Measurements from ENCODE around the gene RPS14. TPM values are rescaled to one million over a fixed set of nuclear protein-coding genes. Genes with fewer than 3 reads are reported as not detected.

Gene RPS14
- total and polyA plus RNA-seq, 9 donors, result 2,422 to 5,452 (median 2,882) TPM

DNA sequence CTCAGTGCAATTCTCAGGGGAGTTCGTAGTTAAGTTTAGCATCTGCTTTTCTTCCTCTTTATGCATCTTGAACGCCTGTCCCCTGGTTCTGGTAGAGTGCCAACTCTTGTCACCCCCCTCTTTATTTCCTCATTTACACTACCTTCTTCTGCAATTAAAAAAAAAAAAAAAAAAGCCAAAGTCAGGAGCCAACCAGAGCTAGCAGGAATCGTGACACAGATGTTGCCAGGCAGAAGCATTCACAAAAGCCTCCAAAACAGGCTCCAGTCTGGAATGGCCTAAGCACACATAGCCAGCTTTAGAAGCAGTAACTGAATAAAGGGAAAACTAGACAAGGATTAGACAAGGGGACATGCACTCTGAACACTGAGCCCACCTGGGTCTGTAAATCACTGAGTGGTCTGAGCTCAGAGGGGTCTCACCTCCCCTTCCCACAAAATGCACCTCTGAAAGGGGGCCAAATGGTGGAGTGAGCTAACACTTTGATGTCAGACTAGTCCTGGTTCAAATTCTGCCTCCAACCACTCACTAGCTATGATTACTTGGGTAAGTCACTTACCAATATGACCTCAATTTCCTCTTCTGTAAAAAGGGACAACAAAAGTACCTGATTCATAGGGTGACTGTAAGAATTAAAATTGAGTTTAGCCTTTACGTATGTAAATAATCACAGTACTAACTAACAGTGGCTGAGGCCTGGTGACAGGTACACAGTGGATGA lies 38.9 kb downstream of the RPS14 start:
- H3K4me3 ChIP-seq (ENCODE audit: low read length), result peak overlapping the region; percentile 46
- no peaks in the 10 kb centered on the region for H3K36me3 ChIP-seq (ENCODE audit: control insufficient read depth, insufficient read depth, low read length)
- DNase-seq, result peak; percentile 93
- H3K9me3 ChIP-seq (replicated peaks; ENCODE audit: control insufficient read depth, low read depth, low read length), result no peaks in the 10 kb centered on the region
- peak overlapping the region; percentile 92 for H3K27ac ChIP-seq (ENCODE audit: low read length)
- no CpG with 5 or more reads among the region's 4 CpGs for WGBS (ENCODE audit: insufficient coverage)
- H3K27me3 ChIP-seq (ENCODE audit: control insufficient read depth, insufficient read depth, low read length), result peaks cover 3% of the 10 kb centered on the region
- peaks cover 19% of the 10 kb centered on the region for H3K4me1 ChIP-seq (ENCODE audit: control insufficient read depth, insufficient read depth, low read length)

DNA sequence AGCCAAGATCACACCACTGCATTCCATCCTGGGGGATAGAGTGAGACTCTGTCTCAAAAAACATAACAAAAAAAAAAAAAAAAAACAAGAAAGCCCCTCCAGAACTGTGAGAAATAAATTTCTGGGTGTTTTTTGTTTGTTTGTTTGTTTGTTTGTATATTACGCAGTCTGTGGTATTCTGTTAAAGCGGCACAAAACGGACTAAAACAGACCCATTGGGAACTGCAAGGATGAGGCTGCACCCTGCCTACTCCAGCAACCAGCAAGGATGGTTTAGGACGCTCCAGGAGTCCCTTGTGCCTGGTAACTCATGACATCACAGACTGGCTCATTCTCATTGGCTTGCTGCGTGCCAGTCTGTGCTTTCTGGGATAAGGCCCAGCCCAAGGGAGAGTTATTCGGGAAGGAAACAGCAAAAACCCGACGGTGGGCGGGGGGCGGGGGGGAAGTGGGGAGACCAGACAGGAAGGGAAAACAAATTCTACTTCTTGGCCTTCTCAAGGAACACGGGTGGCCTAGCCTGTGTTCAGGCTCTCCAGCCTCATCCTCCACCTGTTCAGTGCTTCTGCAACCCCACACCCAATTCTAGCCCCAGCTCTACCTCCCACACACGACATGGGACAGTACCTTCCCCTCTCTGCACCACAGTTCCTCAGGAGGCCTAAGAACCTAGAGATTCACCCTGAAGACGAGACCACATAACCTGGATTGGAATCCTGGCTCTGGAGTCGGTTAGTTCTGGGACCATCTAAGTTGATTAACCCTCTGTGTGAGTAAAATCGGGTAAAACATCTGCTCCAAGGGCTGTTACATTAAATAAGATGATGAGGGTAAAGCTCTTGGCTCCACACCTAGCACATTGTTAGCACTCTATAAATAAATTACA lies 39.7 kb downstream of the RPS14 start:
- Histone ChIP-seq H3K36me3 (ENCODE audit: control insufficient read depth, insufficient read depth, low read length) (peaks cover 6% of the 10 kb centered on the region), H3K4me3 (ENCODE audit: low read length) (peak overlapping the region; percentile 33), H3K4me1 (ENCODE audit: control insufficient read depth, insufficient read depth, low read length) (peaks cover 19% of the 10 kb centered on the region), H3K27me3 (ENCODE audit: control insufficient read depth, insufficient read depth, low read length) (peaks cover 3% of the 10 kb centered on the region), H3K27ac (ENCODE audit: low read length) (peak overlapping the region; percentile 92), H3K9me3 (replicated peaks; ENCODE audit: control insufficient read depth, low read depth, low read length) (no peaks in the 10 kb centered on the region)
- DNase-seq, result peak; percentile 93
- 15% methylated on average over 8 of the region's 15 CpGs for WGBS (ENCODE audit: insufficient coverage)

DNA sequence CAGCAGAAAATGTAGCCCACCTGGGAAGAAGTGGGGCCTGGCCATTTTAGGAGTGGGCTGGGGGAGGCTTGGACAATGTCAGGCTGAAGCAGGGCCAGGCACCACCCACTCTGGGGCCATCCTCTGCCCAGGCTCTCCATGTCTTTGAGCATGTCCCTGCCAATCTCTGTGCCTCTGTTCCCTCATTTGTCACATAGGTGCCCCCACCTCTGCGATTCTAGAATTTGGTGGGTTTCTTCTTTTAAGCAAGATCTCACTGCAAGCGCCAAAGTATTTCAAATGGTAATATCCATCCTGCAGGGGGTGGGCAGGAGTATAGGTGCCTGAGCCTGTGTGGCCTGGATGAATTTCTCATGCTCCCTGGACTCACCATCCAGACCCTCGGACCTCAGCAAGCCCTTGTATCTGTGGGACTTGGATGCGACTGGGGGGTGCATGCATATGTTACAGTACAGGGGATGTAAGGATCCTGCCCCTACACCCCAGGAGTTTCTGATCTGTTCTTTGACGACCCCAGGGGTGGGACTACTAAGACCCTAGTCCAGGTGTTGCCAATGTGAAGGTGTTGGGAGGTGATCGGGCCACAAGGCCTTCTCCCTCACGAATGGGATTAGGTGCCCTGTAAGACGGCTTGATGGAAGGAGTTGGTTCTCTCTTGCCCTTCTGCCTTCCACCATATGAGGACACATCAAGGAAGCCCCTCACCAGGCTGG lies 41.2 kb downstream of the RPS14 start:
- Histone ChIP-seq H3K27me3 (ENCODE audit: control insufficient read depth, insufficient read depth, low read length) (no peaks in the 10 kb centered on the region), H3K4me3 (ENCODE audit: low read length) (no peak overlapping the region), H3K9me3 (replicated peaks; ENCODE audit: control insufficient read depth, low read depth, low read length) (no peaks in the 10 kb centered on the region), H3K27ac (ENCODE audit: low read length) (no peak overlapping the region), H3K4me1 (ENCODE audit: control insufficient read depth, insufficient read depth, low read length) (peaks cover 19% of the 10 kb centered on the region), H3K36me3 (ENCODE audit: control insufficient read depth, insufficient read depth, low read length) (peaks cover 17% of the 10 kb centered on the region)
- no CpG with 5 or more reads among the region's 8 CpGs for WGBS (ENCODE audit: insufficient coverage)
- DNase-seq, result no peak

DNA sequence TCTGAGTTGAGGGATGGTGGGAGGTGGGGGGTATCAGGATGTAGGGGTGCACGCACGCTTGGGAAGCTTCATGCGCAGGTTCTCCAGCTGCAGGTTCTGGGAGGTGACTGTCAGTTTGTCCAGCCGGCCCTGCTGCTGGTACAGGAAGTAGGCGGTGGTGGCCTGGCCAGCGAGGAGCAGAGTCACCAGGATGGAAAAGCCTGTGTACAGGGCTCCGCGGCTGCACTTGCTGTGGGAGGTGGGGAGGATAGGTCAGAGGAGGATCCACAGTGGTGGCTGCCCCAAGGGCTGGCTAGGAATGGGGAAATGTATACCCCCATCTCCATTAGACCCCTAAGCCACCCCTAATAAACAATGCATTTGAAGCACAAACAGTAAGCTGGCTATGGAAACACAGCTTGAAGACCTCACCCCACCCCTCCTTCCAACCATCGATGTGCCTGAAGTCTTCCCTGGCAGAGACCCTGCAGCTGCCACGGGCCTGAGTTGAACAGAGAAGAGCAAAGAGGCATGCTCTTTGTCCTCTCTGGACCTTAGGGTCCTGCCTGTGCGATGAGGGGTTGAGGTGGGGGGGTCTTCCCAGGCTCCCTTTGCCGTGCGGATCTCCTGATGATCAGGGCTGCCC lies 42.3 kb downstream of the RPS14 start:
- H3K4me1 ChIP-seq (ENCODE audit: control insufficient read depth, insufficient read depth, low read length), result peaks cover 13% of the 10 kb centered on the region
- 77% methylated on average over 8 of the region's 13 CpGs for WGBS (ENCODE audit: insufficient coverage)
- DNase-seq, result no peak
- no peaks in the 10 kb centered on the region for H3K9me3 ChIP-seq (replicated peaks; ENCODE audit: control insufficient read depth, low read depth, low read length)
- H3K4me3 ChIP-seq (ENCODE audit: low read length), result no peak overlapping the region
- H3K27ac ChIP-seq (ENCODE audit: low read length), result no peak overlapping the region
- H3K27me3 ChIP-seq (ENCODE audit: control insufficient read depth, insufficient read depth, low read length), result no peaks in the 10 kb centered on the region
- peaks cover 28% of the 10 kb centered on the region for H3K36me3 ChIP-seq (ENCODE audit: control insufficient read depth, insufficient read depth, low read length)

DNA sequence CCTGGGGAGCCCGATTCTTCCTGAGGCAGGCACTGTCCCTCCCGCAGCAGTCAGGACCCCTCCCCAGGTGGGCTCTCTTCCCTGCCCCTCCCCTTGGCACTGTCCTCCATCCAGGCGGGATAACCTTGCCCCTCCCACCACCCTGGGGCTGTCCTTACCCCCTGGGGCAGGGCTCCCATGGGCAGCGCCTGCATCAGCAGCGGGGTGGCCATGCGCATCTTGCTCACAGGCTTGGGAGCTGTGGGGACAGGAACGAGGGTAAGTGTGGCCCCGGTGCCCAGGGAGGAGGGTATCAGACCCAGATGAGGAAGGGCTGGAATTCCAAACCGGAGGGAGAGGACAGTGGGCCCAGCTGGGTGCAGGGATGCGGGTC lies 42.8 kb downstream of the RPS14 start:
- 64% methylated on average over 6 of the region's 10 CpGs for WGBS (ENCODE audit: insufficient coverage)
- Histone ChIP-seq H3K27me3 (ENCODE audit: control insufficient read depth, insufficient read depth, low read length) (no peaks in the 10 kb centered on the region), H3K9me3 (replicated peaks; ENCODE audit: control insufficient read depth, low read depth, low read length) (no peaks in the 10 kb centered on the region), H3K4me3 (ENCODE audit: low read length) (no peak overlapping the region), H3K4me1 (ENCODE audit: control insufficient read depth, insufficient read depth, low read length) (peaks cover 13% of the 10 kb centered on the region), H3K27ac (ENCODE audit: low read length) (no peak overlapping the region), H3K36me3 (ENCODE audit: control insufficient read depth, insufficient read depth, low read length) (peaks cover 30% of the 10 kb centered on the region)
- no peak for DNase-seq

DNA sequence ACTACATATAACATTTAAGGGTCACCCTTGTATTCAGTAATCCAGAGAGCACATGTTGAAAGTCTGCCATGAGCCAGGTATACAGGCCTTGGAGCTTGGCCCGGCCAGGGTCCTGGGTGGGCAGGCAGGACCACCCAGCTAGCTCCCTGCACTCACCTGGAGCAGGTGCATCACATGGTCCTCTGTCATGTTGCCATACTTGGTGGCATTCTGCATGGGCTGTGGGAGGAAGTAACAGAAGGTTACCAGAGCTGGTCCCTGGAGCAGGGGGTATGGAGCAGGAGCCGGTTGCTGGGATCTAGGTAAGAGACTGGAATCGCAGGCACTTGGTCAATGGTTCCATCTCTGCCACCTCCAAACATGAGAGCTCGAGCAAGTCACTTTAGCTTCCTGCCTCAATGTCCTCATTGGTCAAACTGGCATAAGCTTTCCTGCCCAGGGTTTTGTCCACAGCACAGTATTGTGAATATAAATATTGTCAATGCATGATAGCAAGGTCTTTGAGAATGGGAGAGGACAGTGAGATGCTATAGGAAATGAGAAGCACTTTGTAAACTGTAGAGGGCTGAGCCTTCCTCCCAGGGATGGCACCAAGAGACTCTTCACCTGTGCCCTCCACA lies 43.3 kb downstream of the RPS14 start:
- no CpG with 5 or more reads among the region's 4 CpGs for WGBS (ENCODE audit: insufficient coverage)
- Histone ChIP-seq H3K4me3 (ENCODE audit: low read length) (no peak overlapping the region), H3K36me3 (ENCODE audit: control insufficient read depth, insufficient read depth, low read length) (peaks cover 35% of the 10 kb centered on the region), H3K27me3 (ENCODE audit: control insufficient read depth, insufficient read depth, low read length) (no peaks in the 10 kb centered on the region), H3K27ac (ENCODE audit: low read length) (no peak overlapping the region), H3K9me3 (replicated peaks; ENCODE audit: control insufficient read depth, low read depth, low read length) (no peaks in the 10 kb centered on the region), H3K4me1 (ENCODE audit: control insufficient read depth, insufficient read depth, low read length) (peaks cover 13% of the 10 kb centered on the region)
- no peak for DNase-seq

DNA sequence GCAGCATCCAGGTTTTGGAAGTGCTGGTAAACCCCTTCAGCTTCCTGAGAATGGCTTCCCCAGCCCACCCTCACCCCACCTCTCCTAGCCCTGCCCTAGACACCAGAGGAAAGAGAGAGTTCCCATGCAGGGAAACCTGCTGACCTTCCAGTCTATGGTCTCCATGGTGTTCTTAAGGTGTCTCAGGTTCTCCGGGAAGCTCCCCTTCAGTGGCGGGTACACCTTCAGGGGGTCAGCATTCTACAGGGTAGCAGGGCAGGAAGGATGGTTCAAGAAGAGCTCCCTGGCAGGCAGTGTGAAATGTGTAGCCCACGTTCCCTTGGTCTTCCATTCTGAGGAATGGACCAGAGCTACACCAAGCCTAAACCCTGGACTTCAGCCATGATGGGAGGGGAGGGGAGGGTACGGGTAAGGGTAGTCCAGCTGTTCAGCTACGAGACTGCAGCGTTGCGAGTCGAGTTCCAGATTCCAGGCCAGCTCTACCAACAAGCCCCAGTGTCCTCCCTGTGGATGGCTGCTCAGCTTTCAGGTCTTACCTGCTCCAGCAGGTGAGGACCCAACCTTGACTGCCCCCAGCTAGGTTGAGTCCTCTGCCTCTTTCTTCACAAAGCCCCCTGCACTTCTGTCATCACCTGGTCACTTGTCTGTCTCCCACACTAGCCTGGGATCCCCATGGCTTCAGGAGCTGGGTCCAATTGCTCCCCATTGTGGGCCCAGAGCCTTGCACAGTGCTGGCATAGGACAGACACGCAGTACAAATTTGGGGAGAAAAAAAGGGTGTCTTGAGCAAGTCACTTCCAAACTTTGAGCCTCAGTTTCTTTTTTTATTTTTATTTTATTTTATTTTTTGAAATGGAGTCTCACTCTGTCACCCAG lies 44.4 kb downstream of the RPS14 start:
- 75% methylated on average over 5 of the region's 9 CpGs for WGBS (ENCODE audit: insufficient coverage)

DNA sequence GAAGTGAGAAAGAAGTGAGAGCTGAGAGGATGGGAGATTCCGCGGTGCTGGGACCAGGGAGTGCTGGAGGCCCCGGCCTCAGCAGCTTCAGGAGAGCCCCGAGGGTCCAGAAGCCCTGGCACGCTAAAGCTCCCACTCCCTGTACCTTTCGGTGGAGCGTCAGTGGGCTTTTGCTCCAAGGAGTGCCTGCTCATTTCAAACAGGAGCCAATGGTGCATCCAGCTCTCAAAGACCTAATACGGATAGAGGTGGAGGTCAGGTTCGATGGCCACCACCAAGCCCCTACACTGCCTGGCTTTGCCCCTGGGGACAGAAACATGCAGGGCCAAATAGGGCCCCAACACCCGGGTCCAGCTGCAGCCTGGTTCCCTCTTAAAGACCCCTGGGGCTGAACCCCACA lies 45.0 kb downstream of the RPS14 start:
- no peak for DNase-seq
- 87% methylated on average over 9 of the region's 10 CpGs for WGBS (ENCODE audit: insufficient coverage)
- no peaks in the 10 kb centered on the region for H3K9me3 ChIP-seq (replicated peaks; ENCODE audit: control insufficient read depth, low read depth, low read length)
- H3K4me1 ChIP-seq (ENCODE audit: control insufficient read depth, insufficient read depth, low read length), result peaks cover 2% of the 10 kb centered on the region
- H3K27me3 ChIP-seq (ENCODE audit: control insufficient read depth, insufficient read depth, low read length), result no peaks in the 10 kb centered on the region
- H3K27ac ChIP-seq (ENCODE audit: low read length), result no peak overlapping the region
- peaks cover 51% of the 10 kb centered on the region for H3K36me3 ChIP-seq (ENCODE audit: control insufficient read depth, insufficient read depth, low read length)
- no peak overlapping the region for H3K4me3 ChIP-seq (ENCODE audit: low read length)

More for the DNA sequence above, 44.4 kb downstream of the RPS14 start:
- H3K36me3 ChIP-seq (ENCODE audit: control insufficient read depth, insufficient read depth, low read length), result peaks cover 44% of the 10 kb centered on the region
- H3K9me3 ChIP-seq (replicated peaks; ENCODE audit: control insufficient read depth, low read depth, low read length), result no peaks in the 10 kb centered on the region
- no peak for DNase-seq
- H3K4me1 ChIP-seq (ENCODE audit: control insufficient read depth, insufficient read depth, low read length), result peaks cover 7% of the 10 kb centered on the region
- no peak overlapping the region for H3K27ac ChIP-seq (ENCODE audit: low read length)
- H3K27me3 ChIP-seq (ENCODE audit: control insufficient read depth, insufficient read depth, low read length), result no peaks in the 10 kb centered on the region
- H3K4me3 ChIP-seq (ENCODE audit: low read length), result no peak overlapping the region

DNA sequence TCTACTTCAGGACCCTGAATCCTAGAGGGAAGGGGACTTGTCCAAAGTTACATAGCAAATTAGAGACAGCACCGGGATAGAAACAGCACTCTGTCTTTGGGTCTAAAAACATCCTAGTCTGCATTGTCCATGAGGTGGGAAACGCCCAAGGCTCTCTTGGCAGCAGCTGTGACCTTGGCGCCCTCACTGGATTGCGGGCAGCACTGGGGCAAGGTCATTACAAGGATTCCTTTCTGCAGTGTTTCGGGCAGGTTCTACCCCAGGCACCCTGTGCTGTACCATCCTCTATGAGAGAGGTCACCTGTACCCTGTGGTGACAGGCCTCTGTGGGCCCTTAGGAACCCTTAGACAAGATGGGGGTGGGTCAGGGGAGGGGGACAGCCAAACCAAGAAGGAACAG lies 45.4 kb downstream of the RPS14 start:
- DNase-seq, result no peak
- H3K4me1 ChIP-seq (ENCODE audit: control insufficient read depth, insufficient read depth, low read length), result peaks cover 2% of the 10 kb centered on the region
- H3K9me3 ChIP-seq (replicated peaks; ENCODE audit: control insufficient read depth, low read depth, low read length), result no peaks in the 10 kb centered on the region
- peaks cover 55% of the 10 kb centered on the region for H3K36me3 ChIP-seq (ENCODE audit: control insufficient read depth, insufficient read depth, low read length)
- 80% methylated on average over 5 of the region's 5 CpGs for WGBS (ENCODE audit: insufficient coverage)
- H3K4me3 ChIP-seq (ENCODE audit: low read length), result no peak overlapping the region
- no peaks in the 10 kb centered on the region for H3K27me3 ChIP-seq (ENCODE audit: control insufficient read depth, insufficient read depth, low read length)
- no peak overlapping the region for H3K27ac ChIP-seq (ENCODE audit: low read length)

Data from muscle of leg (tissue), 11 donors.